Measurements from ENCODE around the gene NPAS2. TPM values are rescaled to one million over a fixed set of nuclear protein-coding genes. Genes with fewer than 3 reads are reported as not detected.

Gene NPAS2
- total RNA-seq, 1 donor from 2014 or later = 11.0 TPM

DNA sequence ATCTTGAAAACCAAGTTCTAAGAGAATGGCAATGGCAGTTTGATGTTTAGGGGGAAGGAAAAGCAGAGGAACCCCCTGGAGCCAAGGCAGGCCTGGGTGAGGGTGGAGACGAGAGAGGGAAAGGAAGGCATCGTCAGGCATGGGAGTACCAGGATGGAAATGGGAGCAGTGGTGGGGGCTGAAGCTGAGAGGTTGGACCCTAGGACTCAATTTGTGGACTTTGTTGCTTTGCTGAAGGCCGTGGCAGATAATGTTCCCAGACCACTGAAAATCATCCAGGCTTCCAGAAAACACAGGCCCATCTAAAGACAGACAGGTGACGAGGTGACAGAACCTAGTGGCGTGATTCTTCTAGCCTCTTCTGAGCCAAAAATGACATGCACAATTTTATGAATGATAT, 4.9 kb downstream of the NPAS2 start:
- DNase-seq (ENCODE audit: low read depth) = no peak
- no peak overlapping the region for H3K4me3 ChIP-seq (ENCODE audit: low read depth, low read length)
- TF ChIP-seq, protein P1, sequence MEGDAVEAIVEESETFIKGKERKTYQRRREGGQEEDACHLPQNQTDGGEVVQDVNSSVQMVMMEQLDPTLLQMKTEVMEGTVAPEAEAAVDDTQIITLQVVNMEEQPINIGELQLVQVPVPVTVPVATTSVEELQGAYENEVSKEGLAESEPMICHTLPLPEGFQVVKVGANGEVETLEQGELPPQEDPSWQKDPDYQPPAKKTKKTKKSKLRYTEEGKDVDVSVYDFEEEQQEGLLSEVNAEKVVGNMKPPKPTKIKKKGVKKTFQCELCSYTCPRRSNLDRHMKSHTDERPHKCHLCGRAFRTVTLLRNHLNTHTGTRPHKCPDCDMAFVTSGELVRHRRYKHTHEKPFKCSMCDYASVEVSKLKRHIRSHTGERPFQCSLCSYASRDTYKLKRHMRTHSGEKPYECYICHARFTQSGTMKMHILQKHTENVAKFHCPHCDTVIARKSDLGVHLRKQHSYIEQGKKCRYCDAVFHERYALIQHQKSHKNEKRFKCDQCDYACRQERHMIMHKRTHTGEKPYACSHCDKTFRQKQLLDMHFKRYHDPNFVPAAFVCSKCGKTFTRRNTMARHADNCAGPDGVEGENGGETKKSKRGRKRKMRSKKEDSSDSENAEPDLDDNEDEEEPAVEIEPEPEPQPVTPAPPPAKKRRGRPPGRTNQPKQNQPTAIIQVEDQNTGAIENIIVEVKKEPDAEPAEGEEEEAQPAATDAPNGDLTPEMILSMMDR (conservative IDR thresholded peaks at IDR 0.05; ENCODE audit: low read depth, low read length) = no peak

DNA sequence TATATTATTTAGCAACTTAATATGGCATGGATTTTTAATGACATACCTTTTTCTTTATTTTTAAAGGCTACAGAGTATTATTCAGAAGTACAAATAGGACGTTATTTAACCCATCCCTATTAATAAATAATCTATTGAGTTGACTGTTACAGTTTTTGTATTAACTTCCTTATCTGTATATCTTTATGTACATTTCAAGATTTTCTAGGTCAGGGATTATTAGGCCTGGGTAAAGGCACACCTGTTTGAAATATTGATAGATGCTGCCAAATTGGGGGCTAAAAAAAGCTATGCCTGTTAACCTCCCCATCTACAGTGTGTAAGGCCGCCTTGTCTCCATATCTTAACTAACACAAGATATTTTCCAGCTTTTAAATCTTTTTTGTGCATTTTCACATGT, 6.6 kb downstream of the NPAS2 start:
- no peak for DNase-seq (ENCODE audit: low read depth)
- TF ChIP-seq, protein P1 (conservative IDR thresholded peaks at IDR 0.05; ENCODE audit: low read depth, low read length) = no peak
- H3K4me3 ChIP-seq (ENCODE audit: low read depth, low read length) = no peak overlapping the region

DNA sequence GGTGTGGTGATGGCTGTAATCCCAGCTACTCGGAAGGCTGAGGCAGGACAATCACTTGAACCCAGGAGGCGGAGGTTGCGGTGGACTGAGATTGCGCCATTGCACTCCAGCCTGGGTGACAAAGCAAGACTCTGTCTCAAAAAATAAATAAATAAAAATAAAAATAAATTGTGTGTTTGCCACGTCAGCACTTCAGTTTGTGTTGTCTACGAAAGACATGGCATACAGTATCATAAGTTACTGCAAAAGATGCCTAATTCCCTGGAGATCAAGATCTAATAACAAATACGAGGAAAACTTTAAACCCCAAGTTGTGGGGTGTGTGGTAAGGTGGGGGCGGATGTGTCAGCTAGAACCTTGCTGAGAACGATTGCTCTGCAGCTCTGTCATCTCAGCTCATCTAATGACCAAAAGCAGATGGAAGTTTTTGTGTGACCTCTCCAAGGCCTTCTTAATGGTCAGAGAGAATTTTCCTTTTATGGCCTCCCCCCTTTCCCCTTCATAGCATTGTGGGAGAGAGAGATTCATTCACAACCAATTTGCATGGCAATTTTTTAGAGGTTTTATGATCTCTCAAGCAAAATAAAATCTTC, 11.3 kb downstream of the NPAS2 start:
- no peak for DNase-seq (ENCODE audit: low read depth)
- TF ChIP-seq, protein P1 (conservative IDR thresholded peaks at IDR 0.05; ENCODE audit: low read depth, low read length) = no peak

DNA sequence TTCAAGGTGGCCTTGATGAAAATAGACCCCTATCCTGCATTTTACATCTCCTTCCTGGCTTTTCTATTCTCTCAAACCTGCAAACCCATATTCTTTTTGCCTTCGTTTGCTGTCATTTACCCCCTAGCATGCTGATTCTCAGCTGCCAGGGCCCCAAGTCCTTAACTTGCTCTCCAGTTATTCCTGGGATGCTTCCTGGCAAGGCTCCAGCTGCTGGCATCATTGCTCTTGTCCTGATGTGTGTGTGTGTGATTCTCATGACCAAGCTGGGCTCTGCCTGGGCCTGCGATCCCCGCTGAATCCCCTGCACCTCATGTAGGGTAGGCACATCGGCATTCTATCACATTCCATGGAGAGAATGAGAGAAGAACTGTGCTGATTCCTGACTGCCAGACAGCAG, 11.9 kb downstream of the NPAS2 start:
- H3K4me3 ChIP-seq (ENCODE audit: low read depth, low read length) = no peak overlapping the region
- TF ChIP-seq, protein P1 (conservative IDR thresholded peaks at IDR 0.05; ENCODE audit: low read depth, low read length) = no peak
- no peak for DNase-seq (ENCODE audit: low read depth)

More for the DNA sequence above, 11.3 kb downstream of the NPAS2 start:
- H3K4me3 ChIP-seq (ENCODE audit: low read depth, low read length) = no peak overlapping the region

DNA sequence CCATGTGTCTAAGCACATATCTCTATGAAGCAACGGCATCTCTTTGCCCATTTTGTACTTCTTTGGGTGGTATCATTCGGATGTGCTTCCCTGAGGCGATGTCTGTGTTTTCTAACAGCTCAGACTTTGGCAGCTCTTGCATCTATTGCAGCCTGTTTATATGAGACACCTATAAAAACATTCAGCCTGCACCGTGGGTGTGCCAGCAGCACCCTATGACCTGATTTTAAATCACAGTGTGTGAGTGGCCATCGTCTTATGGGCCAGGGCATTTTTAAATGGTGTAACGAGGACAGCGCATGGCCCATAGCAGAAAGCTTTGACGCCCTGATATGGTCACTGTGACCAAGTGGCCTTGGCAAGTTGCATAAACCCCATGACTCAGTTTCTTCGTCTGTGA, 12.9 kb downstream of the NPAS2 start:
- DNase-seq (ENCODE audit: low read depth) = no peak
- TF ChIP-seq, protein P1 (conservative IDR thresholded peaks at IDR 0.05; ENCODE audit: low read depth, low read length) = no peak
- no peak overlapping the region for H3K4me3 ChIP-seq (ENCODE audit: low read depth, low read length)

DNA sequence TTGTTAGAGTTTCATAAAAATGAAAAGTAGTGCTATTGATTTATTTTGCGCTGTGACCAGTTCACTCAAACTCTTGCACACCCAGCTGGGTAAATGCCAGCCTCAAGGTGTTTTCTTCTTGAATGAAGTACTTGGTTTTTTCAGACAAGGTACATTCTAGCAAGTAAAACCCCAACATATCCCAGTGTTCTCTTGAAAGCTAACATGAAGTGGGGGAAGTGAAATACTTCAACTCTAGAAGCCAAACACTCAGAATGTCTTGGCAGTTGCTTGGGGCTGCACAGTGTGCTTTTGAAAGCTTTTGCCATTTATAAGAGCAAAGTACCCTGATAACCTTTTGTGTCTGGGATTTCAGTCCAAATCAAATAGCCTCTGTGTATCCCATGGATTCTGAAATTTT, 13.4 kb downstream of the NPAS2 start:
- DNase-seq (ENCODE audit: low read depth) = no peak
- TF ChIP-seq, protein P1 (conservative IDR thresholded peaks at IDR 0.05; ENCODE audit: low read depth, low read length) = no peak
- no peak overlapping the region for H3K4me3 ChIP-seq (ENCODE audit: low read depth, low read length)

DNA sequence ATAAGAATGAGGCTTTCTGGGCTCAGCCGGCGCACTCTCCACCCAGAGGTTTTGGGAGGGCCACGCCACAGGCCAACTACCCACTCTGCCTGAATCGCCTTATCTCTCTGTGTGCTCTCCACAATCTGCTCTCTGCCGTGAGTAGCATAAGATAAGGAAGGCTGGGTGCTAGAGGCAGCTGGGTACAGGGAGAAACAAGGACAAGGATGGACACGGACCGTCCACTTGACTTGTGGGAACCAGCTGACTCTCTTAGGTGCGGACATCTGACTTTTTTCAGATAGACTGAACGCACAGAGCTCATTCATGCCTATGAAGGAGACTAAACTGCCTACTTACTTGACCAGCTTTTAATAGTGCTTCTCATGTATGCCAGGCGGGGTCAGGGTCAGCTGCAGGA, 14.3 kb downstream of the NPAS2 start:
- no peak for DNase-seq (ENCODE audit: low read depth)
- TF ChIP-seq, protein P1 (conservative IDR thresholded peaks at IDR 0.05; ENCODE audit: low read depth, low read length) = no peak
- no peak overlapping the region for H3K4me3 ChIP-seq (ENCODE audit: low read depth, low read length)
